SK-N-MC (cell line): ENCODE results near the gene PHKB.

Experiments
- EZH2 ChIP-seq: fragments of 200-600 bp; sonication (generic); IDR thresholded peaks from one replicate; pipeline ENCODE4 v1.6.1; 2017; ENCODE audit warnings: antibody characterized with exemption
- FOXP2 ChIP-seq: optimal IDR thresholded peaks from 2 replicates; pipeline ENCODE3; 2011; ENCODE audit warnings: mild to moderate bottlenecking, moderate library complexity; ENCODE audit not compliant: insufficient read depth; ENCODE audit errors: extremely low read length, control extremely low read depth
- POLR2AphosphoS5 ChIP-seq: IDR thresholded peaks from 2 replicates; pipeline ENCODE4 v1.6.1; 2012; ENCODE audit warnings: mild to moderate bottlenecking, low read depth, low read length, borderline replicate concordance

DNA sequence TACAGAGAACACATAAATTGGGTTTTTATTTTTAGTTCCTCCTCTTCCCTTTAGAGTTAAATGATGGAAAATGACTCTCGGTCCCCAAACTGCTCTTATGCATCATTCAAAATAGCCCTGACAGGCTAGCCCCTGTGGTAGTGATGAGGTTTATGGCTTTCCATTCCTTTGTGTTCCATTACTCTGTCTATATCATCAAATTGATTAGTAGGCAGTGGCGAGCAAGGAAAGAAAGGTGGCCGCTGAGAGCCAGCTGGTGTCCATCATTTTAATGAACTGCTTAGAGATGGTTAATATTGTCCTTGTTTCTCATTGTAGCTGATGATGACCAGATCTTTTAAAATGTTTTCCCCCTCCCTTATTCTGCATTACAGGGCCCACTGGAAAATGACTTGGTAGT, 179.5 kb downstream of the PHKB start:
- TF ChIP-seq POLR2AphosphoS5, result no peak
- no peak for TF ChIP-seq FOXP2
- TF ChIP-seq EZH2, result no peak
